SK-N-SH (cell line): ENCODE data around the gene ERMARD. TPM values are rescaled to one million over a fixed set of nuclear protein-coding genes. Genes with fewer than 3 reads are reported as not detected.

Experiments used
- CTCF ChIA-PET: fragments of 300-600, 350-600 bp; formaldehyde crosslinking; extraction: SDS; loops from one replicate; lab custom pipeline; 2021; lab: Yijun Ruan, JAX
- POLR2A ChIA-PET: fragments of 350-600 bp; sonication (Branson Sonifier 250); formaldehyde crosslinking; extraction: SDS; loops from one replicate; lab custom pipeline; 2020; ENCODE audit warnings: antibody characterized with exemption, inconsistent platforms; lab: Yijun Ruan, JAX
- DNase-seq: peaks from one replicate; pipeline ENCODE4 v3.0.0; 2012
- H2AFZ ChIP-seq: fragments of 200-600 bp; sonication (generic); 2 replicates; pipeline ENCODE4 v1.8.1; 2016; ENCODE audit warnings: antibody characterized with exemption, mild to moderate bottlenecking, low read depth
- H3F3A ChIP-seq: fragments of 200-600 bp; sonication (generic); replicated peaks from 2 replicates; pipeline ENCODE3; 2016; ENCODE audit warnings: antibody characterized with exemption, mild to moderate bottlenecking; ENCODE audit not compliant: insufficient read depth
- H3K27ac ChIP-seq, 2 experiments: fragments of 200-500 bp in 1 of 2; fragments of 200-600 bp in 1 of 2; sonication (Bioruptor generic) in 1 of 2; sonication (generic), shearing (Covaris generic) in 1 of 2; 2 replicates each; pipeline versions ENCODE4 v1.5.1 to v1.6.1; 2014 to 2016; ENCODE audit warnings: low read depth in 2 of 2, inconsistent platforms in 1 of 2, low read length in 1 of 2, mild to moderate bottlenecking in 1 of 2, mixed read lengths in 1 of 2
- H3K27me3 ChIP-seq: fragments of 200-600 bp; sonication (generic), shearing (Covaris generic); 2 replicates; pipeline ENCODE4 v1.6.1; 2016; ENCODE audit warnings: mixed run types; ENCODE audit not compliant: insufficient read depth
- H3K36me3 ChIP-seq, 2 experiments: fragments of 200-500 bp in 1 of 2; fragments of 200-600 bp in 1 of 2; sonication (Bioruptor generic) in 1 of 2; sonication (generic) in 1 of 2; replicated peaks in 1 of 2; 2 replicates each; pipeline versions ENCODE3 to v1.5.1; 2014 to 2016; ENCODE audit warnings: low read length in 1 of 2, mild to moderate bottlenecking in 1 of 2; ENCODE audit not compliant: insufficient read depth in 2 of 2, control insufficient read depth in 1 of 2
- H3K4me1 ChIP-seq, 2 experiments: fragments of 200-500 bp in 1 of 2; fragments of 200-600 bp in 1 of 2; sonication (Bioruptor generic) in 1 of 2; sonication (generic), shearing (Covaris generic) in 1 of 2; 2 replicates each; pipeline versions ENCODE4 v1.5.1 to v1.6.1; 2014 to 2016; ENCODE audit warnings: low read depth in 1 of 2, low read length in 1 of 2, mixed run types in 1 of 2; ENCODE audit not compliant: insufficient read depth in 2 of 2, control insufficient read depth in 1 of 2
- H3K4me2 ChIP-seq: fragments of 200-600 bp; sonication (generic), shearing (Covaris generic); 2 replicates; pipeline ENCODE4 v1.6.1; 2017; ENCODE audit warnings: mixed run types
- H3K4me3 ChIP-seq, 2 experiments: fragments of 200-500 bp in 1 of 2; fragments of 200-600 bp in 1 of 2; sonication (Bioruptor generic) in 1 of 2; sonication (generic), shearing (Covaris generic) in 1 of 2; 2 replicates each; pipeline versions ENCODE4 v1.5.1 to v1.8.1; 2014 to 2016; ENCODE audit warnings: low read depth in 2 of 2, inconsistent platforms in 1 of 2, low read length in 1 of 2, mild to moderate bottlenecking in 1 of 2, mixed read lengths in 1 of 2, moderate library complexity in 1 of 2
- H3K79me2 ChIP-seq: fragments of 200-600 bp; sonication (generic); 2 replicates; pipeline ENCODE4 v1.8.1; 2017; ENCODE audit warnings: mild to moderate bottlenecking; ENCODE audit not compliant: insufficient read depth
- H3K9ac ChIP-seq: fragments of 200-600 bp; sonication (generic); 2 replicates; pipeline ENCODE4 v1.6.1; 2017; ENCODE audit warnings: mixed run types
- H3K9me2 ChIP-seq: fragments of 200-600 bp; sonication (generic); 2 replicates; pipeline ENCODE4 v1.6.1; 2017; ENCODE audit warnings: mixed run types
- H3K9me3 ChIP-seq: fragments of 200-600 bp; sonication (generic); 2 replicates; pipeline ENCODE4 v1.6.1; 2017; ENCODE audit warnings: mixed run types, mild to moderate bottlenecking, moderate library complexity
- H4K20me1 ChIP-seq: fragments of 200-600 bp; sonication (generic); 2 replicates; pipeline ENCODE4 v1.6.1; 2017; ENCODE audit warnings: mild to moderate bottlenecking, mixed run types; ENCODE audit not compliant: insufficient read depth
- CTCF ChIP-seq: fragments of 200-600 bp; sonication (generic); IDR thresholded peaks from 2 replicates; pipeline ENCODE4 v1.6.1; 2017; ENCODE audit warnings: antibody characterized with exemption, mild to moderate bottlenecking, moderate library complexity
- FOSL2 ChIP-seq: IDR thresholded peaks from 2 replicates; pipeline ENCODE4 v1.4.0; 2012; ENCODE audit warnings: low read depth, mild to moderate bottlenecking, moderate library complexity, borderline replicate concordance
- FOXM1 ChIP-seq: IDR thresholded peaks from 2 replicates; pipeline ENCODE4 v1.4.0; 2012; ENCODE audit warnings: low read depth, mild to moderate bottlenecking
- JUND ChIP-seq: IDR thresholded peaks from 2 replicates; pipeline ENCODE4 v1.4.0; 2012
- MXI1 ChIP-seq: IDR thresholded peaks from 2 replicates; pipeline ENCODE4 v1.6.1; 2012; ENCODE audit warnings: mild to moderate bottlenecking, low read depth, low read length, improper control_type of control experiment
- NFIC ChIP-seq: IDR thresholded peaks from 2 replicates; pipeline ENCODE4 v1.4.0; 2012; ENCODE audit warnings: borderline replicate concordance
- POLR2AphosphoS5 ChIP-seq: IDR thresholded peaks from 2 replicates; pipeline ENCODE4 v1.6.1; 2012; ENCODE audit warnings: low read depth, low read length
- REST ChIP-seq: IDR thresholded peaks from 2 replicates; pipeline ENCODE4 v1.6.1; 2012; ENCODE audit warnings: mild to moderate bottlenecking, low read depth, low read length, moderate library complexity
- SMC3 ChIP-seq: IDR thresholded peaks from 2 replicates; pipeline ENCODE4 v1.6.1; 2012; ENCODE audit warnings: low read depth, low read length, improper control_type of control experiment
- WGBS: methylation state at CpG from one replicate; pipeline ENCODE4 v1.1.6; 2017; ENCODE audit warnings: low lambda C conversion rate; 5-methylcytosine and 5-hydroxymethylcytosine counted together
- polyA plus RNA-seq, 3 experiments: library from polyadenylated mRNA; depleted of rRNA; stranded (reverse); fragments of >200 nt; gene quantifications; 2 replicates each; pipeline ENCODE4 v1.2.3, GENCODE V29; 2012

ERMARD gene
- polyA plus RNA-seq, 1 of the 3 experiments (the other 2 are of a cell fraction): 43.2 TPM

GRCh38 chr6:169811072-169811471, 59.6 kb downstream of the ERMARD start (continued):
- TF ChIP-seq REST (no peak), SMC3 (no peak), JUND (no peak), POLR2AphosphoS5 (no peak)

- ChIA-PET CTCF (interaction anchor here (1.4 to 3.4 kb wide), 7 partner anchors 11 to 705 kb away, joined by 3 to 11 read pairs (median 8); no protein-coding TSS in a partner anchor), POLR2A (no interaction called here)
These were observed 60.3 kb downstream of the ERMARD start for GRCh38 chr6:169811521-169812256.

More at GRCh38 chr6:169811521-169812256, 60.3 kb downstream of the ERMARD start:
- no peak overlapping the region for H3K4me3 ChIP-seq
- H3K79me2 ChIP-seq: no peaks in the 10 kb centered on the region
- H3K27me3 ChIP-seq: no peaks in the 10 kb centered on the region
- no peak overlapping the region for H2AFZ ChIP-seq
- H3K4me2 ChIP-seq: no peak overlapping the region
- peaks cover 0 to 10% of the 10 kb centered on the region in 2 experiments; a peak in 1 of 4 replicates for H3K4me1 ChIP-seq
- 64% methylated on average over 18 of the region's 18 CpGs for WGBS
- H3F3A ChIP-seq: no peaks in the 10 kb centered on the region
- H3K36me3 ChIP-seq: no peaks in the 10 kb centered on the region
- H4K20me1 ChIP-seq: no peaks in the 10 kb centered on the region
- H3K9ac ChIP-seq: no peak overlapping the region
- no peak overlapping the region for H3K27ac ChIP-seq
- DNase-seq: no peak
- TF ChIP-seq NFIC: no peak
- TF ChIP-seq MXI1: no peak
- no peak for TF ChIP-seq FOXM1
- TF ChIP-seq CTCF: no peak
- no peak for TF ChIP-seq FOSL2
- TF ChIP-seq POLR2AphosphoS5: no peak
- TF ChIP-seq, all 33 proteins: peak for 0
- Histone ChIP-seq H3K9me2 (no peaks in the 10 kb centered on the region), H3K9me3 (0 out of 2 replicates have a peak, but pooled peaks cover 2% of the 10 kb centered on the region)
